HEK293T (cell line): ENCODE results near the gene RMP24.

Experiments
- ARNT ChIP-seq: fragments of 450-650 bp; IDR thresholded peaks from 2 replicates; pipeline ENCODE4 v1.6.1; 2017; ENCODE audit warnings: mild to moderate bottlenecking
- BHLHE40 ChIP-seq: fragments of 450-650 bp; IDR thresholded peaks from 2 replicates; pipeline ENCODE4 v1.6.1; 2016; ENCODE audit warnings: mild to moderate bottlenecking, moderate library complexity, borderline replicate concordance
- ELF4 ChIP-seq: fragments of 450-650 bp; IDR thresholded peaks from 2 replicates; pipeline ENCODE4 v1.6.1; 2017; ENCODE audit warnings: antibody characterized with exemption
- FOXA1 ChIP-seq: fragments of 450-650 bp; IDR thresholded peaks from 2 replicates; pipeline ENCODE4 v1.6.1; 2016; ENCODE audit warnings: mild to moderate bottlenecking
- NFRKB ChIP-seq: fragments of 450-650 bp; IDR thresholded peaks from 2 replicates; pipeline ENCODE4 v1.6.1; 2016; ENCODE audit warnings: mild to moderate bottlenecking, moderate library complexity
- SP1 ChIP-seq: fragments of 450-650 bp; IDR thresholded peaks from 2 replicates; pipeline ENCODE4 v1.6.1; 2017
- SUZ12 ChIP-seq: fragments of 450-650 bp; IDR thresholded peaks from 2 replicates; pipeline ENCODE4 v1.6.1; 2016; ENCODE audit warnings: mild to moderate bottlenecking
- TARDBP ChIP-seq: fragments of 450-650 bp; IDR thresholded peaks from 2 replicates; pipeline ENCODE4 v1.6.1; 2016

GRCh38 chr18:36015629-36016028 lies 43.1 kb downstream of the RMP24 start:
- no peak for TF ChIP-seq SUZ12
- TF ChIP-seq BHLHE40, result no peak
- no peak for TF ChIP-seq NFRKB
- TF ChIP-seq TARDBP, result no peak
- TF ChIP-seq SP1, result no peak
- TF ChIP-seq ARNT, result no peak
- TF ChIP-seq FOXA1, result no peak
- no peak for TF ChIP-seq ELF4
